ENCODE measurements around the gene DUSP28.
A peak's percentile ranks its signal among the peaks of the same experiment; 100 is the strongest.

DUSP28 gene

DNA sequence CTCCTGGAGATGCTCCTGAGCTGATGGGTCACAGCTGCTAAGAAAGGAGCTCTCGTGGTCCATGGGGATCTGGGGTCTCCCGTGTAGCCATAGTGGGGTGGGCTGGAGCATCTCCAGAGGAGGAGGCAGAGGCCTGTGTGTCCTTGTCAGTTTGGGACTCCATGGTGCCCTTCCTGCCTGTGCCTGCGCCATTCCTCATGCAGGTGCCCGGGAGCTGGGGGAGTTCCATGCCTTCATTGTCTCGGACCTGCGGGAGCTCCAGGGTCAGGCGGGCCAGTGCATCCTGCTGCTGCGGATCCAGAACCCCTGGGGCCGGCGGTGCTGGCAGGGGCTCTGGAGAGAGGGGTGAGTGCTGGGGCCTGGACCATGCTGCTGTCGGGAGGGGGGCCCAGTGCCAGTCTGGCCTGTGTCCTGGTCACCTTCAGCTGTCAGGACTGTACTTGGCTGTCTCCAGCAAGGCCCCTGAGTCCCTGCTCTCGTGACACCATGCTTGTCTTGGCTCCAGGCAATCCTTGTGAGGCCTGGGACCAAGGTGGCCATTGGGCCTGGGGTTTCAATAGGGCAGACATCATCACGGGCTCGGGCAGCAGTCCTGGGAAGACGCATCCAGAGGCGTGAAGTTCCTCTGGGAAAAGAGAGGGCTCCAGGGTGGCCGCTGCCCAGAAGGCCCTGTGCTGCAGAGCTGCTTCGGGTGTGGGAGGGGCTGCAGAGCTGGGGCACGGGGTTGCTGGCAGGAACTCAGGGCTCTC, 33.7 kb downstream of the DUSP28 start:
- TF ChIP-seq, protein P1, sequence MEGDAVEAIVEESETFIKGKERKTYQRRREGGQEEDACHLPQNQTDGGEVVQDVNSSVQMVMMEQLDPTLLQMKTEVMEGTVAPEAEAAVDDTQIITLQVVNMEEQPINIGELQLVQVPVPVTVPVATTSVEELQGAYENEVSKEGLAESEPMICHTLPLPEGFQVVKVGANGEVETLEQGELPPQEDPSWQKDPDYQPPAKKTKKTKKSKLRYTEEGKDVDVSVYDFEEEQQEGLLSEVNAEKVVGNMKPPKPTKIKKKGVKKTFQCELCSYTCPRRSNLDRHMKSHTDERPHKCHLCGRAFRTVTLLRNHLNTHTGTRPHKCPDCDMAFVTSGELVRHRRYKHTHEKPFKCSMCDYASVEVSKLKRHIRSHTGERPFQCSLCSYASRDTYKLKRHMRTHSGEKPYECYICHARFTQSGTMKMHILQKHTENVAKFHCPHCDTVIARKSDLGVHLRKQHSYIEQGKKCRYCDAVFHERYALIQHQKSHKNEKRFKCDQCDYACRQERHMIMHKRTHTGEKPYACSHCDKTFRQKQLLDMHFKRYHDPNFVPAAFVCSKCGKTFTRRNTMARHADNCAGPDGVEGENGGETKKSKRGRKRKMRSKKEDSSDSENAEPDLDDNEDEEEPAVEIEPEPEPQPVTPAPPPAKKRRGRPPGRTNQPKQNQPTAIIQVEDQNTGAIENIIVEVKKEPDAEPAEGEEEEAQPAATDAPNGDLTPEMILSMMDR (IDR thresholded peaks at IDR 0.05; ENCODE audit: borderline replicate concordance, insufficient read depth, low read depth, low read length) = no peak
- H3K4me3 ChIP-seq (ENCODE audit: low read depth, low read length) = no peak overlapping the region

DNA sequence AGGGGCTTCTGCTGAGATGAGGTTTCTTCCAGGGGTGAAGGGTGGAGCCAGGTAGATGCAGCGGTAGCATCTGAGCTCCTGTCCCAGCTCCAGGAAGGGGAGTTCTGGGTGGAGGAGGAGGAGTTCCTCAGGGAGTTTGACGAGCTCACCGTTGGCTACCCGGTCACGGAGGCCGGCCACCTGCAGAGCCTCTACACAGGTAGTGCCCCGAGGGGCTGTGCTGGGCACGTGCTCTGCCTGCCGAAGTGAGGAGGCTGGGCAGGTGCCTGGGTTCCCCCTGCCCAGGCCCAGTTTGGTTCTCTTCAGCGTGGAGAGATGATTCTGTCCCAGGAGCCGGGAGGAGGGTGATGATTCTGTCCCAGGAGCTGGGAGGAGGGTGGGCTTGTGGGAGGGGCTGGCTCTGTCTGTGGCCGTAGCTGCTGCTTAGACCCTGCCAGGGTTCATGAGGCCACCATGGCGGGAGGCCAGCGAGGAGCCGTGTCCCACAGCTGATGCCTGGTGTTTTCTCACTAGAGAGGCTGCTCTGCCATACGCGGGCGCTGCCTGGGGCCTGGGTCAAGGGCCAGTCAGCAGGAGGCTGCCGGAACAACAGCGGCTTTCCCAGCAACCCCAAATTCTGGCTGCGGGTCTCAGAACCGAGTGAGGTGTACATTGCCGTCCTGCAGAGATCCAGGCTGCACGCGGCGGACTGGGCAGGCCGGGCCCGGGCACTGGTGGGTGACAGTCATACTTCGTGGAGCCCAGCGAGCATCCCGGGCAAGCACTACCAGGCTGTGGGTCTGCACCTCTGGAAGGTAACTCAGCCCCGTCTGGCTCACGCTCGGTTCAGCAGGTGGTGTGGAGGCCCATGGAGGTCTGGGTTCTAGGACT, 34.6 kb downstream of the DUSP28 start:
- TF ChIP-seq, protein P1 (IDR thresholded peaks at IDR 0.05; ENCODE audit: borderline replicate concordance, insufficient read depth, low read depth, low read length) = no peak
- no peak overlapping the region for H3K4me3 ChIP-seq (ENCODE audit: low read depth, low read length)

DNA sequence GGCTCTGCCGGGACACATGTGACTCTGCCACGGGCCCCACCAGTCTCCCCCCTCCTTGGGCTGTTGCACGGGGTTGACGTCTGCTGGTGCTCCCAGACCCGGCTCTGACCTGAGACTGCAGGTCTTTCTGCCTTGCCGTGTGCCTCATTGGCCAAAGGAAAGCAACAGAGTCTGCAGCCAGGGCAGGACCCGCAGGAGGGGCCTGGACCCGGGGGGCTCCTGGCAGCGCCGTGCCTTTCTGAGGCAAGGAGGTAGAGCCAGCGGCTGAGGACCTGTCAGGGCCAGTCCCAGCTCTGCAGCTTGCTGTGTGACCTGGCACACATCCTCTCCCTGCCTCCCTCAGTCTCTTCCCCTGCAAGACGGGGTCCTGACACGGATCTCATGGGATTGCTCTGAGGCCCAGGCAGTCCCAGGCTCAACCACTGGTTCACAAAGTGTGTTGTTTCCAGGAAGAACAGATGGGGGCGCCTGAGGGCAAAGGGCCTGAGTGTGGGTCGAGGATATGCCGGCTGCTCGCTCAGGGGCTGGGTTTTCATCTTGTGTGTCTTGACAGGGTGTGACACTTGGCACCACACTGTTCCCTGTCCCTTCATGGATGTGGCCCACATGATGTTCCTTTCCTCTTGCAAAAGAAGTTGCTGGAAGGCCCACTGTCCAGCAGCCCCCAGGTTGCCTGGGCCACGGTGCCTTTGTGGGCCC, 35.4 kb downstream of the DUSP28 start:
- TF ChIP-seq, protein P1 (IDR thresholded peaks at IDR 0.05; ENCODE audit: borderline replicate concordance, insufficient read depth, low read depth, low read length) = peak; percentile 58
- no peak overlapping the region for H3K4me3 ChIP-seq (ENCODE audit: low read depth, low read length)

DNA sequence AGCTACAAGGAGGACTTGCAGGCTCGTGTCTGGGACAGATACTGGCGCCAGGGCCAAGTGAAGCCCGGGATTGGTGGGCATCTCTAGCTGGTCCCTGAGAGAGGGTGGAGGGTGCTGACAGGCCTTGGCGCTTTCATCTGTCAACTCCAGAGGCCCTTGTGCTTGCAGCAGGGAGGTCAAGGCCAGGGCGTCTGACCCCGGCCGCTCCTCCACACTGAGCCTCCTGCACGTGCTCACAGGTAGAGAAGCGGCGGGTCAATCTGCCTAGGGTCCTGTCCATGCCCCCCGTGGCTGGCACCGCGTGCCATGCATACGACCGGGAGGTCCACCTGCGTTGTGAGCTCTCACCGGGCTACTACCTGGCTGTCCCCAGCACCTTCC, 35.9 kb downstream of the DUSP28 start:
- TF ChIP-seq, protein P1 (IDR thresholded peaks at IDR 0.05; ENCODE audit: borderline replicate concordance, insufficient read depth, low read depth, low read length) = no peak
- no peak overlapping the region for H3K4me3 ChIP-seq (ENCODE audit: low read depth, low read length)

DNA sequence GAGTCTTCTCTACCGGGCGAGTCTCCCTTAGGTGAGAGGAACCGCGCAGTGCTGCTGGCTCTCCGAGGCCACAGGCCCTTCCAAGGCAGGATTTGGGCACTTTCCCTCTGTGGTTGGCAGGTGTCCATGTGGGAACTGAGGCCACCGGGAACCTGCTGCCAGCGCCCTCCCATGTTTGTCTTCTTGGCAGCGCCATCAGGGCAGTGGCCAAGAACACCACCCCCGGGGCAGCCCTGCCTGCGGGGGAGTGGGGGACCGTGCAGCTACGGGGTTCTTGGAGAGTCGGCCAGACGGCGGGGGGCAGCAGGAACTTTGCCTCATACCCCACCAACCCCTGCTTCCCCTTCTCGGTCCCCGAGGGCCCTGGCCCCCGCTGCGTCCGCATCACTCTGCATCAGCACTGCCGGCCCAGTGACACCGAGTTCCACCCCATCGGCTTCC, 36.4 kb downstream of the DUSP28 start:
- no peak overlapping the region for H3K4me3 ChIP-seq (ENCODE audit: low read depth, low read length)
- TF ChIP-seq, protein P1 (IDR thresholded peaks at IDR 0.05; ENCODE audit: borderline replicate concordance, insufficient read depth, low read depth, low read length) = no peak

DNA sequence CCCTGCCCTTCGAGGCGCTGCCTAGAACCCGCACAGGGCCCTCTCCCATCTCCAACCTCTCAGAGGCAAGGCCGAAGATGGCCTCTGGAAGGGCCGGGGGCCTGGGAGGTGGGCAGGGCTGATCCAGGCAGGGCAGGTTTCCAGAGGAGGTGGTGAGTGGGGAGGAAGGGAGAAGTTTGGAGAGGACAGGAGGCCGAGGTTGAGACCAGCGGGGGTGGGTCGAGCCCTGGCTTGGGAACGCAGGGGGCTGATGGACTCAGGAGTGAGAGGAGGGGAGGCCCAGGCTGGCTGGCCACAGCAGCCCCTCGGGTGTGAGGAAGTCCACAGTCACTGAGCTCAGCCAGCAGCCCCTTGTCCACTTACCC, 36.9 kb downstream of the DUSP28 start:
- no peak overlapping the region for H3K4me3 ChIP-seq (ENCODE audit: low read depth, low read length)
- TF ChIP-seq, protein P1 (IDR thresholded peaks at IDR 0.05; ENCODE audit: borderline replicate concordance, insufficient read depth, low read depth, low read length) = no peak

Measured in GM12875 (cell line).